GM10266 (cell line): Measurements from ENCODE around the gene WDR62.

ENCODE experiments used
- DNase-seq: peaks from one replicate; pipeline ENCODE4 v3.0.0; 2012; ENCODE audit errors: extremely low spot score
- CTCF ChIP-seq: IDR thresholded peaks from 2 replicates; pipeline ENCODE4 v1.5.1; 2012; ENCODE audit warnings: mild to moderate bottlenecking, low read depth; ENCODE audit not compliant: control insufficient read depth, insufficient read depth; ENCODE audit errors: missing control alignments

Gene WDR62

GRCh38 chr19:36086326-36086725 lies 31.6 kb downstream of the WDR62 start:
- TF ChIP-seq CTCF = no peak
- no peak for DNase-seq

- TF ChIP-seq CTCF = no peak
- no peak for DNase-seq
Observed at GRCh38 chr19:36089847-36090246, 35.1 kb downstream of the WDR62 start.

GRCh38 chr19:36090910-36091695 lies 36.4 kb downstream of the WDR62 start:
- TF ChIP-seq CTCF = no peak
- no peak for DNase-seq

GRCh38 chr19:36092566-36092965 lies 37.9 kb downstream of the WDR62 start:
- TF ChIP-seq CTCF = no peak
- DNase-seq = no peak

- no peak for TF ChIP-seq CTCF
- peak; percentile 79 for DNase-seq
Observed at GRCh38 chr19:36093146-36093662, 38.5 kb downstream of the WDR62 start.

GRCh38 chr19:36093687-36094086 lies 39.0 kb downstream of the WDR62 start:
- no peak for TF ChIP-seq CTCF
- DNase-seq = peak; percentile 65

- DNase-seq = no peak
- no peak for TF ChIP-seq CTCF
Observed at GRCh38 chr19:36097036-36097435, 42.3 kb downstream of the WDR62 start.
